NCI-H774 (cell line): ENCODE results near the gene SNX12.
"Not testable (repeated sequence)": the region's sequence is repeated elsewhere in the genome, so short reads cannot be mapped to it uniquely, and the experiment has no call there.

Source experiments
- DNase-seq: peaks from one replicate; lab custom pipeline; 2025; lab: John Stamatoyannopoulos, UW

Gene SNX12

DNA sequence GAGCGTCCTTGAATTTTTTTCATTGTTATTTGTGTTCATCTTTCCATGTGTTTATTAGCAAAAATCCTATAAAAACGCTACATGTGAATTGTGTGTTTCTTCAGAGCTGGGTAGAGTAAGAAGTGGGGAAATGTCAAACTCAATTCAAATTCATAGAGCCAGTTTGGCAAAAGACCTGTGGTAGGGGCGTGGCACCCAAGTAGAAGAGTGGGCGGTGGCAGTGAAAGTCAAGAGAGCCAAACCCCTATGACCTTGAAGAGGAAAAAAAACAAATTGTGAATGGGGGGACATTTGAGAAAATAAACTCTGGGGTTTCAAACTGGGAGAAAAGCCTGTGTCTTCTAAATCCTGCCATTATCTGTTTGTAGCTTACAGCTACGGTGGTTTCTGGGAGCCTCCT lies 23.1 kb upstream of the SNX12 start:
- DNase-seq, result no peak

DNA sequence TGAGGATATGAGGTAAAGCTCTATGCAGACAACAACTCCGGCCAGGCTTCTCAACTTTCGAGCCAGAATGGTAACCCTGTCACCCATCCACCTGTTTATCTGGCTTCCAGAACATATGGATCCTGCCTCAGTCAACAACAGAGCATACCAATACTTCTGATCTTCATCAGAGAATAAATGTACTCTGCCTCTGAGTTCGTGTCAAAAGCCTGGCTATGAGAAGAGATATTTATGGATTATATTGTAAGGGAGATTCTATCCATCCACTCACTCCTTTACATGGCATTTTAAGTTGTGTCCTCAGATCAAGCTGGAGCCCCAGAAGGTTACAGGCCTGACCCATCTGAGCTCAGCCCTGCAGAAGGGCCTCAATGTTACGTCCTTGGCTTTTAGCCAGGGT lies 17.8 kb upstream of the SNX12 start:
- no peak for DNase-seq

DNA sequence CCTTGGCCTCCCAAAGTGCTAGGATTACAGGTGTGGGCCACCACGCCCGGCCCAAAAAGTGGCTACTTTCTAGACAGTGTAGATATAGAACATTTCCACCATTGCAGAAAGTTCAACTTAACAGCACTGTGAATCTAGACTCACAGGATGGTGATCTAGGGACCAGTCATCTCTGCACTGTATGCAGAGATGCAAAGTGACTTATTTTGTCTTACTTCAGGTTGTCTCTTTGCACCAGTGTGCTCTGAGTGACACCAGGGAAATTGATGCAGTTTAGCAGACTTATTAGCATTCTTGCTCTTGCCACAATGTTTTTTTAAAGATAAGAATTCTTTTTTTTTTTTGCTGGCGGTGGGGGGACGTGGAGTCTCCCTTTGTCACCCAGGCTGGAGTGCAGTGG lies 14.7 kb upstream of the SNX12 start:
- DNase-seq, result no peak

DNA sequence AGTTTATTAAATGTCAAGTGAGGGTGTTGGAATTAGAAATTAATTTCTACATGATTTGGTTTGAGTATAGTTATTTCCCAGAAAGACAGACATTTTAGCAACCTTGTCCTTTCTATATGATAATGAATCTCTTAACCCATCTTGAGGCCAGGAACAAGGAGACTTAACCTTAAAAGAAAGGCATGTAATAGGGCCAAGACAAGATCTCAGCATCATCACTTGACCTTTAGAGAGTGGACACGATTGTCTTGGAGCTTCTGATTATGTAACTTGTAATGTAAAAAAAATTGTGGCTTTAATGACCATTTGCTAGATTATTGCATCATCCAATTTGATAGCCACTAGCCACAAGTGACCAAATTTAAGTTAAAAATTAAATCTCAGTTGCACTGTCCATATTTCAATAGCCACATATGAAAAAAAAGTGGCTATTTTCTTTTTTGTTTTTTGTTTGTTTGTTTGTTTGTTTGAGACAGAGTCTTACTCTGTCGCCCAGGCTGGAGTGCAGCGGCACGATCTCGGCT lies 14.1 kb upstream of the SNX12 start:
- no peak for DNase-seq

DNA sequence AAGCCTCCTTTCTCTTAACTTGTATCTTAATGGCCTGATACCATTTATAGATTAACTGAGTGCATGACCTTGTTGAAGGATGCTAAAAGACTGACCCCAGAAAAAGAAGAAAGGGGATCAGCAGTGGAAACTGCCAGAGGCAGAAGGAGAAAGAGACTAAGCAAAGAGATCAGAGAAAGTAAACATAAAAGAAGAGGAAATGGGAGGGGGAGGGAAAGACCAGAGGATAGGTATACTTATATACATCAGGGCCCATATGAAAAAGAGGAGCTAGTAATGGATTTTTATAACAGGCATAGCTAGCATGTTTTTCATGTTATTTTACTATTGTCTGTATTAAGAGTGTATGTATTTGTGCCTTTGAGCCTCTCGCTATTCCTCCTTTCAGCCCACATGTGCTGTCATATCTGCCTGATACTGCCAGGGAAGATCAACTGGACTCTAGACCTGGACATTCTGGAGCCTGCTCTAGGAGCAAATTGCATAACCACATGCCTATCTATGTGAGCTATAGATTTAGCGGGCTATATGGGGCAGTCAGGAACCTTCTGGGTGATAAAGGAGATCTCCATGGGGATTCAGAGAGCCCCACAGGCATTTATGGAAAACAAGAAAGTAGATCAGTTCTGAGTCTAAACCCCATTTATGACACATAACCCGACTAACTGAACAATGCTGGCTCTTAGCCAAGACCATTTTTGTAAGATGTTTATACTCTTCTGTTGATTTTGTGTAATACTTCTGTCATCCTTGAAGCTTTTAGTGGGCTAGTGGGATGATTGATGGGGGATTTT lies 13.4 kb upstream of the SNX12 start:
- DNase-seq, result no peak

DNA sequence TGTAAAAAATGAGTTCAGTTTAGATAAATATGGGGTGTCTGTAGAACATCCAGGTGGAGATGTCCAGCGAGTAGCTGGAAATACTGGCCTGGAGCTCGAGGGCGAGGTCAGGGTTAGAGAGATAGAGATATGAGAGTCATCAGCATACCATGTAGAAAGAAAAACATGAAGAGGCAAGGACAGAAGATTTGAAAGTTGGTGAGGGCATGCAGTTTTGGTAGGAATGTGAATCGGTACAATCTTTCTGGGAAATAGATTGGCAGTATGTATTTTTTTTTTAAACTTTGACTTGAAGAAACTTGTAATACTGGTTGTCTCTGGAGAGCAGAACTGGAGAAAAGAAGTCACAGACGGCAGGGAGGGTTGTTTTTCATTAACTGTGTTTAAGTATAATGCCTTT lies 2.4 kb upstream of the SNX12 start:
- DNase-seq, result no peak

DNA sequence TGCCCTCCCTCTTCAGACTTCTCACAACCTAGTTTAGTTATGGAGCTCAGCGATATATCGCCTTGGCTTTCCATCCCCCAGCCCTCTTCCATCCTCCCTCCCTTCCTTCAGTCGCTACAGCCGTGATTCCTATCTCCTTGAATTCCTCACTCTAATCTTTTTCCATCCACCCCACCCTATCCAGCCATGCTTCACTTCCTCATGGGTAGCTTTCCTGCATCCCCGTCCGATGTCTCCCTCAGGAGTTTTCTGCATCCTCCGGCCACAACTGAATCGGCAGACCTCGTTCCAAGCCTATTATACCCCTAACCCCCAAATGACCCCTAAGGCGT lies 456 bp downstream of the SNX12 start:
- no peak for DNase-seq

DNA sequence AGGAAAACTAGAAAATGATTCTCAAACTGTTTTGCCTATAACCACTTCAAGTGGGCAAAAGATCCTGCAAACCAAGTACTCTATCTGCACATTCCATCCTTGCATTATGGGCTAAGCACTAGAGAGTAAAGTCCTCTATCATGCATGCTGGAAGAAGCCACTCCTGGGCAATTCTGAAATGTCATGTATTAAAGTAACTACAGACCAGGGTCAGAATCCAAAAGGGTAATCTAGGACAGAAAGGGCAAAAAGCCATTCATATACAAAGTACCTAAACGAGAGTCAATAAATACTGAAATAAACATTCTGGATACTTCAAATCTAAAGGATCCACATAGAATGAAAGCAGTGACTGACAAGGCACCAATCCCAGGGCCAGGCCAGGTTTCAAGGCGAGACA lies 1.0 kb downstream of the SNX12 start:
- no peak for DNase-seq

DNA sequence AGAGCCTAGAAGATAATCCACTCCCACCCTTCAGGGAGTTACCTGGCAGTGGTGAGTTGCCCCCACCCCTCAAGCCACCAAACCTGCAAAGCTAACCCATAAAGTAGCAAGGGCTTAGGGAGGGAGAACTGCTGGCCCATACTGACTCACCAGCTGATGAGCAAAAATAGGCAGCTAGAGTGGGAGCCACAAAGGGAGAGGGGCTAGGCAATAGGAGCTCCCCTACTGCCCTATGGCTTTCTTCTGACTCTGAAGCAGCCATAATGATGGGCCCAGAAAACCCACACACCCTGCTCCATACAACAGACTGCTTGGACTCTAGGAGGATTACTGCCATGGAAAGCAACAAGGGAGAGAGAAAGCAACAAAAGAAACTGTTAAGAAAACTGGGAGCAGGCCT lies 8.0 kb downstream of the SNX12 start:
- no peak for DNase-seq

DNA sequence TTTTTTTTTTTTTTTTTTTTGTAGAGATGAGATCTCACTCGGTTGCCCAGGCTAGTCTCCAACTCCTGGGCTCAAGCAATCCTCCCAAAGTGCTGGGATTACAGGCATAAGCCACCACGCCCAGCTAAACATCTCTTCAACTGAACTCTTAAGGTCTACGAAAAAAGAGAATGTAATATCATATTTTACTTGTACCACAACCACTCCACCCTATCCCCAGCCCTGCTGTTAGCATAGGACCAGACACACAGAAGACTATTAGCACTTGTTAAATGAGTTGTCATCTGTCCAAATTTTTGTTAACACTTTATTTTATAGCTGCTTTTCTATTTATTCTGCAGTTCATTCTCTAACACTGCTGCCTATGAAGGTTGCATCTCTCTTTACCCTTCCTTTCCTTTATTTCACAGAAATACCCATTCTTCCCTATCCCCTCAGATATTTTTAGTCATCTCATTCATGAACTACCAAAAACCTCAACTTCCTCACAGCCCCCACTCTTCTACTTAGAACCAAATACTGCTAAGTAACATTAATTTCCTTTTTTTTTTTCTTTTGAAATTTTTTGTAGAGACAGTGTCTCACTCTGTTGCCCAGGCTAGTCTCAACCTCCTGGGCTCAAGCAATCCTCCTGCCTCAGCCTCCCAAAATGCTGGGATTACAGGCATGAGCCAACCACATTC lies 10.1 kb downstream of the SNX12 start:
- no peak for DNase-seq

DNA sequence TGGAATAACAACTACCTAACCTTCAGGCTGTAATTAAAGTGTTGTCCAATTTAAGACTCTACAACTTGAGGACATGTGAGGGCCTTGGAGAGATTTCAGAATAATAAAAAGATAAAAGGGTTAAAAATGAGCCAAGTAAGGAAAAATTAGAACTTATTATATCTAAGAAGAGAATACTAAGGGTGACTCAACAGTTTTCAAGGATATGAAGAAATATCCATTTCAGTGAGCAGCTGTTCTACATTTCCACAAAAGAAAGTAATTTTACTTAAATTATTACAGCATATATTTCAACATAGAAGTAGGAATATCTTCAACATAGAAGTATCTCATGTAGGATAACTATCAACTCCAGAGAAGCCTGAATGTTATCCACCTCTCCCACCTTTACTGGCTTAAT lies 11.3 kb downstream of the SNX12 start:
- DNase-seq, result no peak

DNA sequence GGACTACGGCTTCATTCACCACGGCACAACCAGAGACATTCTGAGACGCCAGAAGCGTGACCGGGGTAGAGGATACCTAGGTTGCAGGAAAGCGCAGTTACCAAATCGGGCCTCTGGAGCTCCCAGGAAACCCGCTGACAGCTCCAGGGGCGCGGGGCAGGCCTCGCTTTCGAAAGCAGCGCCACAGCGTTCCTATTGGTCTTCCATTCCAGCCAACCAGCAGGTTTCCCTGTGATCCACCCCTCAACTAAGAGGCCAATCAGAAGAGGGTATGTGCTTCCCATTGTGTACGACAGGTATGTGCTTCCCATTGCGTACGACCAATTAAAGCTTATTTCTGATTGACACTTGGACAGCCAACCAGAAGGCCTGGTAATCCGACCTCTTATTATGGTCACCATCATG lies 14.9 kb downstream of the SNX12 start:
- DNase-seq, result no peak

DNA sequence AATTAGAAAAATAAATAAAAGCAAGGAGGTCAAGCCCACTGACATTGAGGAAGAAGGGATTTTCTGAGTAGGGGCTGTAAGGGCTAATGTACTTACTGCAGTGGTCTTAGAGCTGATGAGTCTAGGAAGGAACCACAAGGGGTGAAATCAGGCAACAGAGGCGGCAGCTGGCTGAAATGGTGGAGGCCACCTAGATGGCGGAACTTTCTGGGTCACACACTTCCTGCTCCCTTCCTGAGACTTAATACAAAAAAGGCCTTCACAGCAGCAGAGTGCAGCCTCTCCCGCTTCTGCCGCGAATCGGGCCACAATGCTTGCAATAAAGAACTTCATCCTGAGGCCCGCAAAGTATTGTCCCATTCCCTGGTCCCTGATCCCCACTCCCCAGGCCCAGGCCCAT lies 15.4 kb downstream of the SNX12 start:
- DNase-seq, result no peak

DNA sequence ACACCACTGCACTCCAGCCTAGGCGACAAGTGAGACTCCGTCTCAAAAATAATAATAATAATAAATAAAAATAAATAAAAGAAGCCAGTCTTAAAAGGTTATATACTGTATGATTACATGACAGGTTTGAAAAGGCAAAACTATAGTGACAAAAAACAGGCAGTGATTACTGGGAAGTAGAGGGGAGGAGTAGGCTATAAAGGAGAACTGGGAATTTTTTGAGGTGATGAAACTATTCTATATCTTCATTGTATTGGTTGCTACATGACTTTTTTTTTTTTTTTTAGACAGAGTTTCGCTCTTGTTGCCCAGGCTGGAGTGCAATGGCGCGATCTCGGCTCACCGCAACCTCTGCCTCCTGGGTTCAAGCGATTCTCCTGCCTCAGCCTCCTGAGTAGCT lies 20.2 kb downstream of the SNX12 start:
- not testable (repeated sequence) for DNase-seq

DNA sequence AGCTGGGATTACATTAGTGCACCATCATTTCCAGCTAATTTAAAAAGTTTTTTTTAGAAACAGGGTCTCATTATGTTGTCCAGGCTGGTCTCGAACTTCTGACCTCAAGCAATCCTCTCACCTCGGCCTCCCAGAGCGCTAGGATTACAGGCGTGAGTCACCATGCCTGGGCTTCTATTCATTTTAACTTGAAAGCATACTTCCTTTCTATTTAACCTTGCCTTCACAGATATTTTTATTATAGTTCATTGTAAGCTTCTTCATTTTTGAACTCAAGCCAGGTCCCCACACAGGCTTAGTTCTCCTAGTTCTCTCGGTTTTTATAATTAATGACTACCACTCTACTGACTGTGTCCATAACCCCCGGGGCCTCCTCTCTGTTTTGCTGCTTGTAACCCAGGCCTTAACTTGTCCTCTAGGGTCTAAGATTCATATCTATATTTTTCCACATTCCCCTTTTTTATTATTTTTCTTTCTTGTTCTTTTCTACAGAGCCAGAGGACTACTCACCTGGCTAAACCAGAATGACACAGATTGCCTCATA lies 50.7 kb downstream of the SNX12 start:
- DNase-seq, result no peak
